Right hindlimb (tissue), 1 donor: ENCODE measurements around the gene PHF12.

Experiments
- DNase-seq: peaks from one replicate; pipeline ENCODE4 v3.0.0-alpha.2; 2018

Gene PHF12

DNA sequence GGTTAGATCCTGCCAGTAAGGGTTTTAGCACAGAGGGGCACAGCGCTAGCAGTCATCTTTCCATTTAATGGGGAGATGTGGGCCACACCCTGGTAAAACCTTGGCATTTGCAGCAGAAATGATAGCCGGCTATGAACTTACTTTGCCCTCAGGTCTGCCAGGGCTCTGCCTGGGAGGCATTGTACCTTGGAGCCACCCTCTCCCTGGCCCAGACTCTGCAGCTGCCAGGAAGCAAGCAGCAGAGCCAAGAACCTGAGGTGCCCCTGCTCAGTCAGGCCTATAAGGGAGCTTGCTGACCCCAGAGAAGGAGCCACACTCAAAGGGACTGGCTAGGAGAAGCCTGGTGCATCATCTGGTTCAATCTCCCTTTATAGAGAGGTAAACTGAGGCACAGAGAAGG is 23.7 kb upstream of the PHF12 start:
- no peak for DNase-seq

DNA sequence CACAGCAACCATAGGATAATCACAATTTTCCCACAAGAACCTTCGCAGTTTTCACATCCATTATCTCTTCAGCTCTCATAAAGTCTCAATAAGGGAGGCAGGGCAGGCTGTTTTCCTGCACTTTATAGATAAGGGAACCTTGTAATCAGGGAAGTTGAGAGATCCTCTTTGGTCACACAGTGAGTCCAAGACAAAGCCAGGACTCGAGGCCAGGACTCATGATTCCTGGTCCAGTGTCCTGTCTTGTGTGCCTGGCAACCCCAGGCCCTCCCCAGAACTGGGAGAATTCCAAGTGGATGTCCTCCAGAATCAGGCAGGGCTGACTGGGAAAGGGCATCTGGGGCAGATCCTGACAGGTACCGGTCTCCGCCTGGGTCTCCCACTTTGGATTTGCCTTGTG is 23.1 kb upstream of the PHF12 start:
- no peak for DNase-seq

DNA sequence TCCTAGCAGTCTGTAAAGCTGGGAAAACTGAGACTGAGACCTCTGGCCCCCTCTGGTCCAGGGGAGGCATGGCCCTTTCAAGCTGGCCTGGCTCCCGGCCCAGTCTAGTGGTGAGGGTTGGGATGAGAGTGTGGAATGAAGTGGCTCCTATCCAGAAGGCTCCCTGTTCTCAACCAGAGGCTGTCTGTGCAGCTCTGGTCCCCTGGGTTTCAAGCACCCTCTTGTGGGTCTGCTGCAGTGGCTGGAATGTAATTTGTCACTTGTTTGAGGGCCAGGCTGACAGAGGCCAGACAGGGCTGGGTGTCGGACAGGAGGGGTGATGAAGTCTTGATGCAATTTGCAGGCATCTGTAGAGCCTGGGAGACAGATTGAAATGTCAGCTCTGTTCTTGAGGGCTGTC is 22.1 kb upstream of the PHF12 start:
- DNase-seq = peak; percentile 50

DNA sequence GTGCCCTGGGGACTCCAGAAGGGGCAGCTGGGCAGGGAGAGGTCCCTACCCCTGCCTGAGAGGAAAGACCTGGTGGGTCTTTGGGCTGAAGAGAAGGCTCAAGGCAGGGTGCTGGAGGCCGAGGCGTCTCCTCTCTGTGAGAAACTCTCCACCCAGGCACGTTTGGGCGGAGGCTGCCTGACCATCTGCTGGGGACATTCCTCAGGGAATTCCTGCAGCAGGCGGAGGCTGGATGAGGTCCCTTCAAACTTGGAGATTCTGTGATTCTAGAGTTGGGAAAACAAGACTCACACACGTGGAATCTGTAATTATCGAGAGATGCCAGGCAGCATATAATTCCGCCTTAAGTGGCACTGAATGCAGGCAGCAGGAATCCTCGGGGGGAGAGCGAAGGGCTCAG is 21.1 kb upstream of the PHF12 start:
- DNase-seq = no peak

DNA sequence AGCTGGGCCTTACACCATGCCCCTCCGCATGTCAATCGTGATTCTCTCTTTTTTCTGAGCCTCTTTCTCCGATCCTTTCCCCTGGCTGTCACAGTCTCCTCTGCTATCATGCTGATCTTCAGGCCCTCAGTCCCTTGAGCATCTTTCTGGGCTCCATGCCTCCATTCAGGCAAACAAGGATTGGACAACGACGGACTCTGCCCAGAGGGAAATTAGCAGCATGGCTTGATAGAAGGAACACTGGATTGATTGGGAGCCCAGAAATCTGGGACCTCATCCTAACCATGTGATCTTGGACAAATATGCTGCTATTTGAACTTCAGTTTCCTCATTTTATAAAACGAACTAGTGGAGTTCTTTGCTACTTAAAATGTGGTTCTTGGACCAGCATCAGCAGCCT is 19.6 kb upstream of the PHF12 start:
- peak; percentile 75 for DNase-seq

DNA sequence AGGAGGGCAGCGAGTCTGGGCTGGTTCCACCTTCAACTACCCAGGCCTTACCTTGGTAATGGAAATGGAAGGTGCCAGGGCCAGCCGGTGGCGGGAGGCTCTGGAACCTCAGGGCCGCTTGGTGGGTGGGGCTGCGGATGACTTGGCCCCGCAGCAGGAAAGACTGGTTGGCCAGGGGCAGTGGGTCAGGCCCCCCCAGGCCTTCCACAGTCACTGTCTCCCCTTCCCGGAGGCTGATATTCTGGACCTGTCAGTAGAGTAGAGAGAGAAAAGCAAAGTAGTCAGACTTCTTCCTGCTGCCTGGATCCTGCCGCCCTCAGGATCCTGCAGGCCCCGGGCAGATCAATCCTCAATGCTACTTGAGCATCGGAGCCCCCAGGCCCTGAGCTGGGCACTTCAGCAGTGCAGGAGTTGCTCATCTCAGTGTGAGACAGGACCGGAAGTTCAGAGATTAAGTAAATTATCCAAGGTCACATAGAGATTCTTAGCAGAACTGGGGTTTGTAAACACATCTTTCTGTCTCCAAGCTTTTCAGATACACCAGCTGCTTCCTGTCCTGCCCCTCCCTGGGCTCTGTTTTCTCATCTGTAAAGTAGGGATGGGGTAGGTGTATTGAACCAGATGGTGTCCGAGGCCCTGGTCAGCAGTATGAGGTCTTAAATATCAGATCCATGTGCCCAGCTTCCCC is 18.5 kb upstream of the PHF12 start:
- no peak for DNase-seq

DNA sequence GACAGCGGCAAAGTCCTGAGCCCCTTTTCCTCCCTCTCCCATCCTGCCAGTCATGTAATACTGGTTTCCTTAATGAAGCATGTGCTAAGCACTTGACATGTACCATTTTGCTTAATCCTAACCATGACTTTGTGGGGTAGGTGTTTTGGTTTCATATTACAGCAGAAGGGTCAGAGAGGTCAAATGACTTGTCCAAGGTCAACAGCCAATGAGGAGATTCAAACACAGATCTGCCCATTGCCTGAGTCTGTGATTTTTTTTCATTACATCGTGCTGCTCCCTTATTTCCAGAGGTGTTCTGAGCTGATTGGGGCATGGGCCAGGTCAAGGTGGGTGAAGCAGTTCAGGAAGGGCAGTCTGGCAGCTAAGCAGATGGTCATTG is 17.6 kb upstream of the PHF12 start:
- no peak for DNase-seq

DNA sequence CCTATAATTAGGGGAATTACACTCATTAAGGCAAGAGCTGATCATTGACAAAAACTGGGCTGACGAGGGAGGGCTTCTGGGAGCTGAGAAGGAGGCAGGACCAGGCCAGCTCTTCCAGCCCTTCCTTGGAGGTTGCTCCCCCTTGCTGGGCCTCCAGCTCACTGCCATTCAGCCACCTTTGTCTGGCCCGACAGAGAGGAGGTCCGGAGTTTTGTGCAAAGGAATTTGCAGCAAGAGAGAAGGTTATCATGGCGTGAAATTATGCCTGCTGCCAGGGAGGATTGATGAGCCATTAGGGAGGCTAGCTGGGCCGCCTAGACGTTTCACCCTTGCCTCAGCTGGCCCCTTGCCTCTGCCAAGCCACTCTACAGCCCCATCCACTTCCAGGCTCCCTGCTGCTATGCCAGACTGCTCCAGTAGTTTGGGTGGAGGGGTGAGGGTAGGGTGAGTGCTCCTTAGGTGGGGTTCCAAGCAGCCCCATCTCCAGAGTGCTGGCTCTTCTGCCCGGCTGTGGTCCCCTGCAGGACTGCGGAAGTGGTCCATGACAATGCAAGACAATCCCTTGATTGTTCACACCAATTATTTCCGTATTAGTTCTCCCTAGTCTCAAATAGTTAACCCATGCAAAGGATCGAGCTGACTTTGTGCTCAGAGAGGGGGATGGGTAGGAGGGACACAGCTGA is 17.1 kb upstream of the PHF12 start:
- peak; percentile 59 for DNase-seq

DNA sequence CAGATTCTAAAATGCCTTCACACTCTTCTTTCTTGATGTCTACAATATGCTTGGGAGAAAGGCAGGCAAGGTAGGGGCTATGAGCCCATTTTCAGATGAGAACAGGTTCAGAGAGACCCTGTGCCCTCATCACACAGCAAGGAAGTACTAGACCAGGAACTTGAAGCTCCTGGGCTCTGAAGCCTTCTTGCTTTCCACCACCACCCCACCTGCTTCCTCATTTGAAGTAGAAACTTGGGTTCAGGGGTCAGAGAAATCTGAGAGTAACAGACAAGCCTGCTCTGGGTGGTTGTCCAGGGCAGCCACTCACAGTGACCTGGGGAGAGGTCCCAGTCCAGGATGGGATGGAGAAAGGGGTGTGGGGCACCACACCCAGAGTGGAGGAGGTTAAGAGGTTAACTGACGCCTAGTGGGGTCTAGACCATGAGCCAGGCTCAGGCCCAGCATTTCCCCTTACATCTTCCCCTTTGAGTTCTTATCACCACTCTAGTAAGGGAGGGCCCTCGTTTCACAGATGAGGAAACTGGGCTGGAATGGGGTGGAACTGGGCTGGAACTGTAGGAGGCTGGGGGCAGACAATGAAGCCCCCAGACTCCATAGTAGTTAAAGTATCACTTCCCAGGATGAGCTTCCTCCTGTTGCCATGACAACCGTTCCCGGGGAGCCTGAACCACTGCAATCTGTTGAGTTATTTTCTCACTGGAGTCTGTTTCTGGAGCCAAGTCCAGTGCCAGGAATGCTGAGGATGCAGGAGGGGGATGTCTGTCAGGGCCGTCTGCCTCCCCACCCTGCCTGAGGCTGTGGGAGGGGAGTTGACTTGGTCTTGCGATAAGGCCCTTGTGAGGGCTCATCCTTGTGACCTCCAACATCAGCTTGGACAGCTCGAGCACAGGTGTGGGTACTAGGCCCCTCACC is 16.2 kb upstream of the PHF12 start:
- no peak for DNase-seq

DNA sequence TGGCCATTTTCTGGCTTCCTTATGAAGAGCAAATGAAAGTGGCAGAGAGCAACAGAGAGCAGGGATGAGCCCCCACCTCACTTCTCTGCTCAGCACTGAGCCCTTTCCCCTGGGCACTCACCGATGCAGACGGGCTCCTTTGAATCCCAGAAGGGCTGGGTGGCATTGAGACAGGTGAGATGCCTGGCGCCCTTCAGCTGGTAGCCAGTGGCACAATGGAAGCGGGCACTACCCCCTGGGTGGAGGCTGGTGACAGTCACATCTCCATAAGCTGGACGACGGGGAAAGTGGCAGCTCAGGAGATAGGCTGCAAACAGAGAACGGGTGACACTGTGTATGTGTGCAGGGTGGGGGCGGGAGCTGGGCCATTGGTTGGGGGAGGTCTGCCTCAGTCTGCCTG is 12.5 kb upstream of the PHF12 start:
- DNase-seq = no peak

DNA sequence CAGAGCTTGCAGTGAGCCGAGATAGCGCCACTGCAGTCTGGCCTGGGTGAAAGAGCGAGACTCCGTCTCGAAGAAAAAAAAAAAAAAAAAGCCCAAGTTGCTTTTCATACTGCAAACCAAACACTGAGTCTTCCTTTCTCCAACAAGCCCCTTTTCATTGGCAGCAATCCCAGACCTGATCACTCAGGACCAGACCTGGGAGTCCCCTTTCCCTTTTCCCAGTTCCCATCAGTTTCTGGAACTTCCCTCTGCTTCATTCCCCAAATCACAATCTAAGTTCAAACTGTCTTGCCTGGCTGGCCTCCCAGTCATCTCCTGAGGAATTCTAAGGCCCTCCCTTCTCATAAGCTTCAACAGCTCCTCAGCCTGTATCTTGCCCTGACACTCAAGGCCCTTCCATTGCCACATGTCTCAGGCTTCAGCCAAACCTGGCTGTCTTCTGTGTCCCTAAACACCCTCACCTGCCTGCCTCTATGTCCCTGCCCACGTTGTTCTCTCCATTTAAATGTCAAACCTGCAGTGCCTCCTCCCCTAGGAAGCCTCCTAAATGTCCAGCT is 11.8 kb upstream of the PHF12 start:
- peak; percentile 24 for DNase-seq

DNA sequence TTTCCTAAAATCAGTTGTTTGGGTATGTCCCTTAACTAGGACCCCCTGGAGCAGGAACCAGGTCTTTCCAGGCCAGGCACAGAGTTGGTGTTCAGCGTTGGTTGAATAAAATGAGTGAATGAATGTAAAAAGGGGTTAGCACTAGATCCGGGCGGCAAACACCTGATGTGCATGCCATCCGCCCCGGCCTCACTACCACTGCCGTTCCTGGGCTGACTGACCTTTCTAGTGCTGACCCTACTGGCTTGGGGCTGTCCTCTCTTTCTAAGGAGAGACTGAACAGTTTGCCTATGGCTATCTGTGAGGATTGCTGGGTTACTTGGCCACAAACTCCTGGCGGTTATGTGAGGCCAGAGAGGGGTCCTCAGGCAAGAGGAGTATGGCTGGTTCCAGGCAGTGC is 10.1 kb upstream of the PHF12 start:
- no peak for DNase-seq

DNA sequence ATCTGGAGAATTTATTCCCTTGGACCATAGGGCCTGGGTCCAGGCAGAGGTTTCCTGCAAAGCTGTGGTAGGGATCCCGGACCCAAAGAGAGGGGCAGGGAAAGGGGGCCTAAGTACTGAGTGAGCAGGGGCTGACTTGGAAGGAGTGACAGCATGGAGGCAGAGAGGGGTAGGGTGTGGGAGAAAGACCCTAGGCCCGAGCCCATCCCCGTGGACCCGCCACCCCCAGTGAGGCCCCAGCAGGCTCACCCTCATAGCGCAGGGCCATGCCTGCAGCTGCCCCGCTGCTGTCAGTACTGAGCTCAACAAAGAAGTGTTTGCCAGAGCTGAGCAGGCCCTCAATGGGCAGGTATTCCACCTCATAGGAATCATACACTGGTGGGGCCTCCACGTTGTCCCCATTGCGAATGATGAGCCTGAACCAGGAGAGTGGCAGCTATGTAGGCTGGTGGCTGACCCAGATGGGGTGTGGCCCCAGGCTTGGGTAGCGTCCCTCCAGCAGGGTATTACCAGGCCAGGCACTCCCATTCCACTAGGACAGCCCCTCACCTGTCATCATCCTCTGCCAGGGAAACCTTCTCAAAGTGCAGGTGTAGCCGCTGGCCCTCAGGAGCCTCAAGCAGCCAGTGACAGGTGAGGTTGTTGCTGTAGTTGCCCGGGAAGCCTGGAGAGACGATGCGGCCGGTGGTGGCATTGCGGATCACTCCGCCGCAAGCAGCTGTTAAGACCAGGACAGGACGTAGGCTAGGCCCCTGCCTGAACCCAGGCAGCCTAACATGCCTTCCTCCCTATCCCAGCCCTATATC is 9.1 kb upstream of the PHF12 start:
- DNase-seq = no peak

DNA sequence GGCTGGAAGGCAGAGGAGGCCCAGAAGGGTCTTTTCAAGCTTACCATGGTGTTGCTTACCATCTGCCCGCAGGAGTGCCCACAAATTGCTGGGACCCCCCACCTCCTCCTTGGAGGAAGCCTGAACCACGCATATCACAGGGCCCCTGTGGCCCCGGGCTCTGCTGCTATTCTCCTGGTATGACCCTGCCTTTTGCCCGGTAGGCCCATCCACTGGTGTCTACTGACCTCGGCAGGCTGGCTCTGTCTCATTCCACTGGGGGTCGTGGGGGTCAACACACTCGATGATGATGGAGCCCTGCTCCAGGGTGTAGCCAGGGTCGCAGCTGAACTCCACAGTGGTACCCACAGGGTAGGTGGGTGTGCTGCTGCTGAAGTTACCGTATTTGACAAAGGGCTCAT is 8.2 kb upstream of the PHF12 start:
- no peak for DNase-seq

DNA sequence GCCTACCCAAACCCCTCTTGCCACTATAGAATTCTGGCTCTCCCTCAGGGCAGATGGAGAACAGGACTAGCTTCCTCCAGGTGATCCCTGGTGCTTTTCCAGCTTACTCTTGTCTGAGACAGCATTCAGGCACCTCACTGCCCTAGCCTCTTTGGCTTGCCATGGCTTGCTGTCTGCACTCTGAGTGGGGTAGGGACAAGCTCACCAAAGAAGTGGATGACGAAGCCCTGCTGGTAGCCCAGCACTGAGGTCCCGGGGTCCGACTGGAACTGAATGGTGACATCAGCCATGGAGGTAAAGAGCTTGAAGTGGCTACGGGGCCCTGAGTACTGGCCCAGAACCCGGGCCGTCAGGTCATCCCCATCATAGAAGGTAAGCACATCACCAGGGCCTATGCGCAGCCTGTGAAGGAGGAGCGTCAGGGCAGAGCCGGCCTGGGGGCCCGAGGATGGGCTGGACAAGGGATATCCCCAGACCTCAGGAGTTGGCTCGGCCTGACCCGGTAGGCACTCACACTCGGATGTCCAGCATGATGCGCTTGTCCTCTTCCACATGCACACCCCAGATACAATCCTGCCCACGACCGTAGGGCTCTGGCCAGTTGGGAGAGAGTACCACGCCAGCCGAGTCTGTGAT is 7.6 kb upstream of the PHF12 start:
- DNase-seq = no peak

DNA sequence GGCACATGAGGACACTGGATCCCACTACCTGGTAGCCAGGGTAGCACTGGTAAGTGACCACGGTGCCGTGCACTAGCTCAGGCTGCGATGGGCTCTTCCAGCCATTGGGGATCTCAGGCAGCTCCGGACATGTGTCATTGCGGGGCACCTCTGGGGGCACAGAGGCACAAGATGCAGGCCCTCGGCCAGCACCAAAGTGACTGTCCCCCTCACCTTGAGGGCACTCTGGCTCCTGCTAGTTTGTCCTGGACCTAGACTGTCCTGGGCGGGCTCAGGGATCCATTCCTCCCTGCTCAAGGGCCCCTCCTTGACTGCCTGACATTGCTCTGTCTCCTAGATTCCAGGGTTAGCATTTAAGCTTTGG is 6.7 kb upstream of the PHF12 start:
- DNase-seq = no peak

DNA sequence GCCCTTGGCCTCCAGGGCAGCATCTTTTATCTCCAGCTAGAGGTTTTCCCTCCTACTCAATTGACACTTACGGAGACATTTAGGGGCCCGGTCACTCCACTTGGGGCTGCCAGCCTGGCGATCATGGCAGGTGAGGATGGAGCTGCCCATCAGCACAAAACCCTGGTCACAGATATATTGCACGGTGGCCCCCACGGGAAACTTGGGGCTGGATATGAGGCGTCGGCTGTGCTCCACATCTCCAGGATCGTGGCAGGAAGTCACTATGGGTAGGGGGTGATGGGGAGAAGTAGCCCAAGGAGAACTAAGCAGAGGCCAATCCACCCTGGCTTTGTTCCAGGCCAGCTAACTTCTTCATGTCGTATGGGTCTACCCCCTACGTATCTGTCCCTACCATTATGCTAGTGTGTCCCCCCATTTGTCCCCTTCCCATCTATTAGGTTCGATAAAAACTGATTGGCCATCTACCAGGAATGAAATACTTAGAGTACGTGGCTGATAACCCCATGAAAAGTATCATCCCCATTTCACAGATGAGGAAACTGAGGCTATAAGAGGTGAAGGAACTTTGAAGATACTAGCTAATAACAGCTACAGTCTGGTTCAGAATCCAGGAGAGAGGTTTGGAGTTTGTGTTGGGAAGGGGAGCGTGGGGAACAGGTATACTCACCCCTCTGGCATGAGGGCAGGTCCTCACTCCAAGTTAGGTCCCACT is 6.1 kb upstream of the PHF12 start:
- no peak for DNase-seq

DNA sequence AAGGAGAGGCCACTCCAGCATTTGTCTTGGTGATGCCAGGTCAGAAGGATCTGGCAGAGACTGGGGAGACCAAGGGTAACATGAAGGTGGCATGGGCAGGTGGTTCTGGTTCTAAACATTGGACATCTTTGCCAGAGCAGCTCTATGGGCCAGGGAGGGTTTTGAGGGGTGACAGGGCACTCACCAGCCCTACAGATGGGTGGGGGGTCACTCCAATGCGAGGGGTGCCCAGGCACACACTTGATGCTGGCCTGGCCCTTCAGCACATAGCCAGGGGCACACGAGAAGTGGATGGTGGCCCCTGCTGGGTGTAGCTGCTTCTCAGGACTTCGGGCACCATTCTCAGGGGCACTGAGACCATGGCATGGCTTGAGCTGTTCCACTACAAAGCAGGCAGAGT is 5.5 kb upstream of the PHF12 start:
- no peak for DNase-seq

DNA sequence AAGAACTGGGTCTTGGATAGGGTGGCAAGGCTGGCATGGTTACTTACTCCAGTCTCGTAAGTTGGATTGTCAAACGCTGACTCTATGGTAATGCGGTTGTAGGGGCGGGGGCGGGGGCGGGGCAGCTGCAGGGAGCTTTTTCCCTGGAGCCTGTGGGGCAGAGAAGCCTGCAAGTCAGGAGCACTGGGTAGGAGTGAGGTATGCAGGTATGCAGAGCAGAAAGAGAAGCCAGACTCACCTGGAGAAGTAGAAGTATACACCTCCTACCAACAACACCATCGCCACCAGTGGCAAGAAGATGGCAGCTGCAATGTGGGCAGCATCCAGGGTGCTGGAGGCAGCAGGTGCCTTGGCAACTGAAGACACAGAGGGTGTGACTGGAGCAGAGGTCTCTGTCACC is 4.8 kb upstream of the PHF12 start:
- no peak for DNase-seq

DNA sequence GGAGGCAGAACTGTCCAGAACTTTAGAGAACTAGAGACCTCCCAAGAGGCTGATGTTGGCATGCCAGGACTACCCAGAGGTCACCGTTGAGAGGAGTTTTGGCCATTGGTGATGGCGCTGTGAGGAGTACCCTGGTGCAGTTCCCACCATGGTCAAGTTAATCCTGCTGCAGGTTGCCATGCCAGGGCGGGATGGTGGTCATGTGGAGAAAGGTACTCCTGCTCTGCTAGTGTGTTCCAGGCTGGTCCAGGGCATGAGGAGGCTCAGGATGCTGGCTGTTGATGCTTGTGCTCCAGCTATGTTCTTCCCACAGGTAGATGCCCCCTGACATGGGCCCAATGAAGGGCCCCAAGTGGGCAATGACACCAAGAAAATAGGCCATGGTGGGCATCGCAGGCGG is 4.1 kb upstream of the PHF12 start:
- no peak for DNase-seq

DNA sequence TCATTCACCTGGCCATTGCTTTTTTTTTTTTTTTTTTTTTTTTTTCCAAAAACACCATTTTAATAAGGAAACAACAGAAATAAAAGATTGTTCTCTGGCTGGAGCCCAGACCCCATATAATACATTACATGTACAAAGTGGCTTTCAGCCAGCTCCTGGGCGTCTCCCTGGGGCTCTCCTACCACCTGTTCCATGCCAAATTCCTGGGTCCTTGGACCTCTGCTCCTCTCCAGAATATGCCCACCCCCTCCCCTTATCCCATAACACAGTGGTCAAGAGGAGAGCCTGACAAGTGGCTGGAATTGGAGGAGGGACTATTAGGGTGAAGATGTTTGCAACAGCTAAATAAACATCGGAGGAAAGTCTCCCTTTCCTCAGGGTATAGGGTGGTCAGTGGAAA is 3.6 kb upstream of the PHF12 start:
- DNase-seq = no peak
